Epithelial cell of esophagus (primary cell): Measurements from ENCODE around the gene LARP6.
A peak's percentile ranks its signal among the peaks of the same experiment; 100 is the strongest.
"Not testable (repeated sequence)": the region's sequence is repeated elsewhere in the genome, so short reads cannot be mapped to it uniquely, and the experiment has no call there.

Experiments used
- DNase-seq: peaks from one replicate; pipeline ENCODE4 v3.0.0; 2010; ENCODE audit warnings: low read depth
- H3K4me3 ChIP-seq: 2 replicates; pipeline ENCODE4 v1.5.1; 2011; ENCODE audit warnings: mild to moderate bottlenecking, low read length, control low read depth
- CTCF ChIP-seq: IDR thresholded peaks from 2 replicates; pipeline ENCODE4 v1.5.1; 2011; ENCODE audit warnings: low read depth, mild to moderate bottlenecking, low read length, control low read depth, inconsistent platforms; ENCODE audit not compliant: insufficient read depth; ENCODE audit errors: missing control alignments

LARP6 gene

GRCh38 chr15:70815604-70816003 is 38.4 kb downstream of the LARP6 start:
- no peak overlapping the region for H3K4me3 ChIP-seq
- DNase-seq, result peak; percentile 14
- no peak for TF ChIP-seq CTCF

GRCh38 chr15:70815011-70815410 is 38.9 kb downstream of the LARP6 start:
- H3K4me3 ChIP-seq, DNase-seq: not testable (repeated sequence)

- DNase-seq, result no peak
- TF ChIP-seq CTCF, result no peak
- H3K4me3 ChIP-seq, result no peak overlapping the region
Observed at GRCh38 chr15:70812827-70813364, 41.1 kb downstream of the LARP6 start.

GRCh38 chr15:70810916-70811578 is 42.9 kb downstream of the LARP6 start:
- TF ChIP-seq CTCF, result no peak
- DNase-seq, result no peak
- no peak overlapping the region for H3K4me3 ChIP-seq

GRCh38 chr15:70806992-70807712 is 46.8 kb downstream of the LARP6 start:
- no peak for TF ChIP-seq CTCF
- no peak for DNase-seq

GRCh38 chr15:70804388-70804787 is 49.6 kb downstream of the LARP6 start:
- DNase-seq, H3K4me3 ChIP-seq: not testable (repeated sequence)

More at GRCh38 chr15:70806992-70807712, 46.8 kb downstream of the LARP6 start:
- H3K4me3 ChIP-seq, result no peak overlapping the region

- no peak overlapping the region for H3K4me3 ChIP-seq
- DNase-seq, result peak; percentile 57
- TF ChIP-seq CTCF, result no peak
Observed at GRCh38 chr15:70802629-70803028, 51.3 kb downstream of the LARP6 start.

GRCh38 chr15:70801109-70801508 is 52.8 kb downstream of the LARP6 start:
- no peak for TF ChIP-seq CTCF
- H3K4me3 ChIP-seq, result no peak overlapping the region

More at GRCh38 chr15:70801109-70801508, 52.8 kb downstream of the LARP6 start:
- DNase-seq, result no peak
